IgD-negative memory B cell (primary cell): Measurements from ENCODE around the gene EIPR1. TPM values are rescaled to one million over a fixed set of nuclear protein-coding genes. Genes with fewer than 3 reads are reported as not detected.
A peak's percentile ranks its signal among the peaks of the same experiment; 100 is the strongest.

Experiments
- H3K27ac Mint-ChIP-seq, 3 donors: one replicate each; pipeline ENCODE4 v1.8.0; 2020 to 2022; ENCODE audit warnings: mild to moderate bottlenecking in 3 of 3, mixed read lengths in 3 of 3, moderate library complexity in 1 of 3
- H3K27me3 Mint-ChIP-seq: one replicate; pipeline ENCODE4 v1.8.0; 2021; ENCODE audit warnings: mixed read lengths
- H3K36me3 Mint-ChIP-seq: one replicate; pipeline ENCODE4 v1.8.0; 2020; ENCODE audit warnings: mild to moderate bottlenecking, mixed read lengths
- H3K4me1 Mint-ChIP-seq, 3 donors: one replicate each; pipeline ENCODE4 v1.8.0; 2020 to 2022; ENCODE audit warnings: mixed read lengths in 3 of 3, mild to moderate bottlenecking in 1 of 3
- H3K4me3 Mint-ChIP-seq, 4 donors: one replicate each; pipeline ENCODE4 v1.8.0; 2020 to 2022; ENCODE audit warnings: mild to moderate bottlenecking in 4 of 4, mixed read lengths in 4 of 4, moderate library complexity in 3 of 4
- H3K9me3 Mint-ChIP-seq, 3 donors: one replicate each; pipeline ENCODE4 v1.8.0; 2020 to 2021; ENCODE audit warnings: mixed read lengths in 3 of 3, mild to moderate bottlenecking in 1 of 3
- polyA plus RNA-seq: library from polyadenylated mRNA; unstranded; fragments of 300-500 nt; fragmentation: Illumina TruSeq; gene quantifications from one replicate; pipeline ENCODE4 v1.2.3, GENCODE V29; 2021

The EIPR1 gene
- polyA plus RNA-seq, 1 donor from 2014 or later: 41.5 TPM

DNA sequence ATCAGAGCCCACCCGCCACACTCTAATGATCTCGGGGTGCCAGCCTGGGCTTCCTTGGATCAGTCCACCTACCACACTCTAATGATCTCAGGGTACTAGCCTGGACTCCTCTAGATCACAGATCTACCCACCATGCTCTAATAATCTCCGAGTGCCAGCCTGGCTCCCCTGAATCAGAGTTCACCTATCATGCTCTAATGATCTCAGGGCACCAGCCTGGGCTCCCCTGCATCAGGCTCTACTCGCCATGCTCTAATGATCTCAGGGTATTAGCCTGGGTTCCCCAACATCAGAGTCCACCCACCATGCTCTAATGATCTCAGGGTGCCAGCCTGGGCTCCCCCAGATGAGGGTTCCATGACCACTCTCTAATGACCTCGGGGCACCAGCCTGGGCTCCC lies 48.1 kb downstream of the EIPR1 start:
- peaks cover 0 to 3% (median 0%) of the 10 kb centered on the region in 3 donors for H3K4me1 Mint-ChIP-seq
- H3K27me3 Mint-ChIP-seq: no peaks in the 10 kb centered on the region
- H3K36me3 Mint-ChIP-seq: peaks cover 13% of the 10 kb centered on the region
- H3K27ac Mint-ChIP-seq: peak overlapping the region in 2 of 3 donors; percentile 63 to 81
- H3K9me3 Mint-ChIP-seq: no peaks in the 10 kb centered on the region
- no peak overlapping the region for H3K4me3 Mint-ChIP-seq

- Mint-ChIP-seq H3K9me3 (no peaks in the 10 kb centered on the region), H3K4me1 (peaks cover 0 to 3% (median 0%) of the 10 kb centered on the region in 3 donors), H3K36me3 (peaks cover 9% of the 10 kb centered on the region), H3K4me3 (no peak overlapping the region), H3K27ac (no peak overlapping the region), H3K27me3 (no peaks in the 10 kb centered on the region)
These were observed 50.7 kb downstream of the EIPR1 start for GRCh38 chr2:3326871-3327270.

DNA sequence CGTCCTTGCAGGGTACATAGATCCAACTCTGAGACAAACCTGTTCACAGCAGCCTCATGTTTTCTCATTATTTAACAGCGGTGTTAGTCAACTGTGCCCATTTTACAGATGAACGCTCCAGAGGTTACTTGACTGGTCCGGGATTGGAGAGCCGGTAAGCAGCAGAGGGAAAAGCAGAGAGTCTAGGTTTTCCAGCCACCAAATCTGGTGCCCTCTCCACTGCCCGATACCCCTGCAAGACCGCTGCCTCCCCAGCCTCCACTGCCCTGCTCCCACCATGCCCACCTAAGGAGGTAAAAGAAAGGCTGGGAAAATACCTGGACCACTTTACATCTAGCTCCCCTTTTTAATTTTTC lies 51.5 kb downstream of the EIPR1 start:
- Mint-ChIP-seq H3K9me3 (no peaks in the 10 kb centered on the region), H3K27ac (no peak overlapping the region), H3K36me3 (peaks cover 9% of the 10 kb centered on the region), H3K4me3 (no peak overlapping the region), H3K27me3 (no peaks in the 10 kb centered on the region), H3K4me1 (peaks cover 0 to 3% (median 1%) of the 10 kb centered on the region in 3 donors)

GRCh38 chr2:3325458-3326181 lies 52.0 kb downstream of the EIPR1 start:
- Mint-ChIP-seq H3K27ac (no peak overlapping the region), H3K4me1 (peaks cover 0 to 3% (median 1%) of the 10 kb centered on the region in 3 donors), H3K4me3 (no peak overlapping the region), H3K36me3 (peaks cover 6% of the 10 kb centered on the region), H3K9me3 (no peaks in the 10 kb centered on the region), H3K27me3 (no peaks in the 10 kb centered on the region)

GRCh38 chr2:3324404-3325281 lies 53.0 kb downstream of the EIPR1 start:
- Mint-ChIP-seq H3K4me1 (peaks cover 0 to 4% (median 3%) of the 10 kb centered on the region in 3 donors), H3K27ac (no peak overlapping the region), H3K9me3 (no peaks in the 10 kb centered on the region), H3K27me3 (no peaks in the 10 kb centered on the region), H3K4me3 (peak overlapping the region in 1 of 4 donors; percentile 44), H3K36me3 (peaks cover 7% of the 10 kb centered on the region)

- no peaks in the 10 kb centered on the region for H3K27me3 Mint-ChIP-seq
- no peaks in the 10 kb centered on the region for H3K9me3 Mint-ChIP-seq
- H3K4me1 Mint-ChIP-seq: peaks cover 0 to 4% (median 0%) of the 10 kb centered on the region in 3 donors
- no peak overlapping the region for H3K4me3 Mint-ChIP-seq
- peaks cover 7% of the 10 kb centered on the region for H3K36me3 Mint-ChIP-seq
- no peak overlapping the region for H3K27ac Mint-ChIP-seq
These were observed 53.6 kb downstream of the EIPR1 start for GRCh38 chr2:3324036-3324386.

DNA sequence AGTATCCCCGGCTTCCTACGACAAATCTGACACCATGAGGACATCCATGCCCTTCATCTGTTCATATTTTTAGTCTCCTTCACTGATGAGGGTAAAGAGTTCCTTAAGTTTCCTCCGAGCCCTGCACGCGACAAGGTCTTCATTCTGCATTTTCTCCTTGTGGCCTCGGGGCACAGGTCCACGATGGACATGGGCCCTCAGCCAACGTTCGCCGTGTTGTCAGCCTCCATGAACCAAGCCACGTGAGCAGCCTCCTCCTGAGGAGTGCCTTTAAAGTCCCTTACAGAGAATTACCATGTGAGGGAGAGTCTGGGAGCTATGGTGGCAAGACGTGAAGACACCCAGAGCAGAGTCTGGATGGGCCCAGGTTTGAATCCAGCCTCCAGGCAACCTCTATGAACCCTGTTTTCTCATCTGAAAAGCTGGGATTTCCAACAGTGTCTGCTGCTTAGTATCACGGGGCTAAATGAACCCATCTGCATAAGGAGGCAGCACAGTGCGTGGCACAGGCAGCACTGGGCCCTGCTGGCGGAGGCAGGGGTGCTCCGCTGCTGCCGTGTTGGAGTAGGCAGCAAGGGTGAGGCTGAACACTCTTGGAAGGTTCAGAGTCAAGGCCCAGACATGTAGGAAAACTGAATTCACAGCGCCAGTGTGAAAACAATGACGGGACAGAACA lies 54.1 kb downstream of the EIPR1 start:
- H3K27ac Mint-ChIP-seq: no peak overlapping the region
- H3K4me3 Mint-ChIP-seq: no peak overlapping the region
- H3K36me3 Mint-ChIP-seq: peaks cover 9% of the 10 kb centered on the region
- peaks cover 0 to 4% (median 0%) of the 10 kb centered on the region in 3 donors for H3K4me1 Mint-ChIP-seq
- H3K27me3 Mint-ChIP-seq: no peaks in the 10 kb centered on the region
- H3K9me3 Mint-ChIP-seq: no peaks in the 10 kb centered on the region

GRCh38 chr2:3322311-3322970 lies 55.2 kb downstream of the EIPR1 start:
- H3K4me3 Mint-ChIP-seq: no peak overlapping the region
- peaks cover 9% of the 10 kb centered on the region for H3K36me3 Mint-ChIP-seq
- H3K27ac Mint-ChIP-seq: no peak overlapping the region
- H3K4me1 Mint-ChIP-seq: peaks cover 0 to 4% (median 0%) of the 10 kb centered on the region in 3 donors
- H3K27me3 Mint-ChIP-seq: no peaks in the 10 kb centered on the region
- H3K9me3 Mint-ChIP-seq: no peaks in the 10 kb centered on the region

DNA sequence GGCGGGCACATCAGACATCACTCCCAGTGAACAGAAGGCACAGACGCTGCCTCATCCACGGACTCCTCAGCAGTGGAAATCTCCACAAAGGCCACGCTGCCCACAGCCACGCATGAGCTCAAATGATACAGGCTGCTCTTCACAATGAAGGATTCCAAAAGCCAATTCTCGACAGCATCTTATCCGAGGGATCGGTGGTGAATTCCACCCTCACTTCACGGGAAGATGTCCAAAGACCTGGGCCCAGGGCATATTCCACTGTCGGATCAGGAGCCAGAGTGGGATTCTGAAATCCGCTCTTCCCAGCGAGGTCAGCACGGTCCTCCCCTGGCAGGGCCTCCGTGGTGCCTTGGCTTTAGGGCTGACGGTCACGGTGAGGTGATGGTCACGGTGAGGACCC lies 55.8 kb downstream of the EIPR1 start:
- Mint-ChIP-seq H3K4me3 (no peak overlapping the region), H3K27me3 (no peaks in the 10 kb centered on the region), H3K4me1 (peaks cover 0 to 4% (median 0%) of the 10 kb centered on the region in 3 donors), H3K27ac (no peak overlapping the region), H3K9me3 (no peaks in the 10 kb centered on the region), H3K36me3 (peaks cover 10% of the 10 kb centered on the region)

- H3K36me3 Mint-ChIP-seq: peaks cover 11% of the 10 kb centered on the region
- H3K27ac Mint-ChIP-seq: peak overlapping the region in 1 of 3 donors; percentile 66
- no peaks in the 10 kb centered on the region for H3K9me3 Mint-ChIP-seq
- H3K4me3 Mint-ChIP-seq: no peak overlapping the region
- H3K27me3 Mint-ChIP-seq: no peaks in the 10 kb centered on the region
- peaks cover 0 to 4% (median 0%) of the 10 kb centered on the region in 3 donors for H3K4me1 Mint-ChIP-seq
These were observed 56.6 kb downstream of the EIPR1 start for GRCh38 chr2:3320910-3321605.

DNA sequence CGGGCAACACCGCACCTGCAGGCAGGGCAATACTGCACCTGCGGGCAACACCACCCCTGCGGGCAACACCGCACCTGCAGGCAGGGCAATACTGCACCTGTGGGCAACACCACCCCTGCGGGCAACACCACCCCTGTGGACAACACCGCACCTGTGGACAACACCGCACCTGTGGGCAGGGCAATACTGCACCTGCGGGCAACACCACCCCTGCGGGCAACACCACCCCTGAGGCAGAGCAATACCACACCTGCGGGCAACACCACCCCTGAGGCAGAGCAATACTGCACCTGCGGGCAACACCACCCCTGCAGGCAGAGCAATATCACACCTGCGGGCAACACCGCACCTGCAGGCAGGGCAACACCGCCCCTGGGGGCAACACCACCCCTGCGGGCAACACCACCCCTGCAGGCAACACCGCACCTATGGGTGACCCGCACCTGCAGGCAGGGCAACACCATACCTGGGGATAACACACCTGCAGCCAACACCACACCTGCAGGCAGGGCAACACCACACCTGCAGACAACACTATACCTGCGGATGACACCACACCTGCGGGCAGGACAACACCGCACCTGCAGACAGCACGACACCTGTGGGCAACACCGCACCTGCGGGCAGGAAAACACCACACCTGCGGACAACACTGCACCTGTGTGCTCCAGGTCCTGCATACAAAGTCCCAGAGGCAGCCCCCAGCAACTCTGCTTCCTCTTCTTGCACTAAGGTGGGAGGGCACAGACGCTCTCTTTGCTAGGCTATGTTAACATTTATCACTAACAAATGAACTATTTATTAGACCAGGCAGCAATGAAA lies 57.7 kb downstream of the EIPR1 start:
- peak overlapping the region in 1 of 3 donors; percentile 66 for H3K27ac Mint-ChIP-seq
- peaks cover 0 to 4% (median 0%) of the 10 kb centered on the region in 3 donors for H3K4me1 Mint-ChIP-seq
- peaks cover 10% of the 10 kb centered on the region for H3K36me3 Mint-ChIP-seq
- H3K27me3 Mint-ChIP-seq: no peaks in the 10 kb centered on the region
- no peaks in the 10 kb centered on the region for H3K9me3 Mint-ChIP-seq
- no peak overlapping the region for H3K4me3 Mint-ChIP-seq

- H3K36me3 Mint-ChIP-seq: peaks cover 11% of the 10 kb centered on the region
- no peaks in the 10 kb centered on the region for H3K27me3 Mint-ChIP-seq
- no peaks in the 10 kb centered on the region for H3K9me3 Mint-ChIP-seq
- peaks cover 0 to 4% (median 0%) of the 10 kb centered on the region in 3 donors for H3K4me1 Mint-ChIP-seq
- H3K27ac Mint-ChIP-seq: no peak overlapping the region
- no peak overlapping the region for H3K4me3 Mint-ChIP-seq
These were observed 58.5 kb downstream of the EIPR1 start for GRCh38 chr2:3319134-3319533.

- Mint-ChIP-seq H3K4me1 (peaks cover 0 to 5% (median 1%) of the 10 kb centered on the region in 3 donors), H3K27ac (no peak overlapping the region), H3K4me3 (no peak overlapping the region), H3K27me3 (no peaks in the 10 kb centered on the region), H3K36me3 (peaks cover 13% of the 10 kb centered on the region), H3K9me3 (no peaks in the 10 kb centered on the region)
These were observed 59.6 kb downstream of the EIPR1 start for GRCh38 chr2:3317871-3318590.
